Activated T-helper 2 cell treated with anti-CD3 and anti-CD28 coated beads, Interferon-gamma antibody, Interleukin-2, Interleukin-4, amounts not matched to agents 10 μg/mL and 5 μg/mL and 100 μg/mL, durations not matched to agents 14 hours and 24 hours and 36 hours (primary cell): ENCODE results near the gene FAM153A. TPM values are rescaled to one million over a fixed set of nuclear protein-coding genes. Genes with fewer than 3 reads are reported as not detected.
"Not testable (repeated sequence)": the region's sequence is repeated elsewhere in the genome, so short reads cannot be mapped to it uniquely, and the experiment has no call there.

ENCODE experiments used
- DNase-seq: peaks from one replicate; pipeline ENCODE4 v3.0.0; 2021; ENCODE audit warnings: low spot score
- H3K27ac Mint-ChIP-seq: one replicate; pipeline ENCODE4 v1.8.0; 2021; ENCODE audit warnings: mixed read lengths
- H3K27me3 Mint-ChIP-seq: one replicate; pipeline ENCODE4 v1.8.0; 2021; ENCODE audit warnings: low read depth, mixed read lengths
- H3K36me3 Mint-ChIP-seq: one replicate; pipeline ENCODE4 v1.8.0; 2021; ENCODE audit warnings: low read depth, mixed read lengths
- H3K4me1 Mint-ChIP-seq: one replicate; pipeline ENCODE4 v1.8.0; 2021; ENCODE audit warnings: low read depth, mixed read lengths
- H3K4me3 Mint-ChIP-seq: one replicate; pipeline ENCODE4 v1.8.0; 2021; ENCODE audit warnings: low read depth, mild to moderate bottlenecking, moderate library complexity, mixed read lengths
- H3K9me3 Mint-ChIP-seq: one replicate; pipeline ENCODE4 v1.8.0; 2021; ENCODE audit warnings: mixed read lengths
- intact Hi-C: fragments of 100-400 bp; cut with micrococcal nuclease; formaldehyde crosslinking; loops from one replicate; pipeline ENCODE4 v1.15.1; 2023
- total RNA-seq: library from RNA; stranded (reverse); gene quantifications from 2 replicates; pipeline ENCODE4 v1.2.3, GENCODE V29; 2022

Gene FAM153A
- total RNA-seq, 1 donor from 2014 or later, result 16.3 TPM

GRCh38 chr5:177798237-177798840 is 15.6 kb upstream of the FAM153A start:
- DNase-seq, intact Hi-C loops, H3K9me3 Mint-ChIP-seq, H3K27me3 Mint-ChIP-seq, H3K36me3 Mint-ChIP-seq, H3K4me3 Mint-ChIP-seq, H3K4me1 Mint-ChIP-seq, H3K27ac Mint-ChIP-seq: not testable (repeated sequence)

GRCh38 chr5:177793272-177793671 is 10.6 kb upstream of the FAM153A start:
- intact Hi-C loops, DNase-seq, H3K4me3 Mint-ChIP-seq, H3K27ac Mint-ChIP-seq, H3K4me1 Mint-ChIP-seq, H3K36me3 Mint-ChIP-seq, H3K9me3 Mint-ChIP-seq, H3K27me3 Mint-ChIP-seq: not testable (repeated sequence)

GRCh38 chr5:177791649-177792048 is 8.9 kb upstream of the FAM153A start:
- H3K4me1 Mint-ChIP-seq, H3K27me3 Mint-ChIP-seq, intact Hi-C loops, H3K27ac Mint-ChIP-seq, H3K4me3 Mint-ChIP-seq, H3K9me3 Mint-ChIP-seq, DNase-seq, H3K36me3 Mint-ChIP-seq: not testable (repeated sequence)

- H3K4me3 Mint-ChIP-seq, H3K27ac Mint-ChIP-seq, H3K9me3 Mint-ChIP-seq, H3K4me1 Mint-ChIP-seq, H3K27me3 Mint-ChIP-seq, DNase-seq, H3K36me3 Mint-ChIP-seq, intact Hi-C loops: not testable (repeated sequence)
Measured at GRCh38 chr5:177782169-177782568, 530 bp downstream of the FAM153A start.

GRCh38 chr5:177771206-177771605 is 11.5 kb downstream of the FAM153A start:
- H3K36me3 Mint-ChIP-seq, H3K4me3 Mint-ChIP-seq, intact Hi-C loops, DNase-seq, H3K9me3 Mint-ChIP-seq, H3K4me1 Mint-ChIP-seq, H3K27me3 Mint-ChIP-seq, H3K27ac Mint-ChIP-seq: not testable (repeated sequence)

- H3K36me3 Mint-ChIP-seq, H3K4me3 Mint-ChIP-seq, intact Hi-C loops, H3K9me3 Mint-ChIP-seq, H3K27me3 Mint-ChIP-seq, H3K4me1 Mint-ChIP-seq, H3K27ac Mint-ChIP-seq, DNase-seq: not testable (repeated sequence)
Measured at GRCh38 chr5:177770646-177771045, 12.1 kb downstream of the FAM153A start.

- intact Hi-C loops, H3K36me3 Mint-ChIP-seq, H3K4me3 Mint-ChIP-seq, H3K9me3 Mint-ChIP-seq, H3K27ac Mint-ChIP-seq, DNase-seq, H3K4me1 Mint-ChIP-seq, H3K27me3 Mint-ChIP-seq: not testable (repeated sequence)
Measured at GRCh38 chr5:177763737-177764508, 18.8 kb downstream of the FAM153A start.

- intact Hi-C loops, H3K36me3 Mint-ChIP-seq, H3K4me3 Mint-ChIP-seq, DNase-seq, H3K27me3 Mint-ChIP-seq, H3K4me1 Mint-ChIP-seq, H3K27ac Mint-ChIP-seq, H3K9me3 Mint-ChIP-seq: not testable (repeated sequence)
Measured at GRCh38 chr5:177760954-177761353, 21.7 kb downstream of the FAM153A start.

- H3K36me3 Mint-ChIP-seq, H3K27ac Mint-ChIP-seq, H3K4me3 Mint-ChIP-seq, DNase-seq, intact Hi-C loops, H3K27me3 Mint-ChIP-seq, H3K9me3 Mint-ChIP-seq, H3K4me1 Mint-ChIP-seq: not testable (repeated sequence)
Measured at GRCh38 chr5:177747354-177747753, 35.3 kb downstream of the FAM153A start.

- H3K4me3 Mint-ChIP-seq, H3K4me1 Mint-ChIP-seq, H3K9me3 Mint-ChIP-seq, intact Hi-C loops, H3K36me3 Mint-ChIP-seq, DNase-seq, H3K27me3 Mint-ChIP-seq, H3K27ac Mint-ChIP-seq: not testable (repeated sequence)
Measured at GRCh38 chr5:177724858-177725257, 57.8 kb downstream of the FAM153A start.

- H3K36me3 Mint-ChIP-seq, H3K4me3 Mint-ChIP-seq, intact Hi-C loops, H3K4me1 Mint-ChIP-seq, H3K9me3 Mint-ChIP-seq, H3K27me3 Mint-ChIP-seq, DNase-seq, H3K27ac Mint-ChIP-seq: not testable (repeated sequence)
Measured at GRCh38 chr5:177723831-177724485, 58.7 kb downstream of the FAM153A start.

GRCh38 chr5:177722829-177723228 is 59.9 kb downstream of the FAM153A start:
- H3K4me3 Mint-ChIP-seq, intact Hi-C loops, DNase-seq, H3K9me3 Mint-ChIP-seq, H3K36me3 Mint-ChIP-seq, H3K4me1 Mint-ChIP-seq, H3K27ac Mint-ChIP-seq, H3K27me3 Mint-ChIP-seq: not testable (repeated sequence)

- H3K4me1 Mint-ChIP-seq, H3K27ac Mint-ChIP-seq, H3K36me3 Mint-ChIP-seq, intact Hi-C loops, H3K4me3 Mint-ChIP-seq, H3K27me3 Mint-ChIP-seq, H3K9me3 Mint-ChIP-seq, DNase-seq: not testable (repeated sequence)
Measured at GRCh38 chr5:177719989-177720388, 62.7 kb downstream of the FAM153A start.
